IMR-90 (cell line): ENCODE measurements around the gene CHMP6.

Source experiments
- BHLHE40 ChIP-seq: fragments of 150-350 bp; IDR thresholded peaks from 2 replicates; pipeline ENCODE4 v1.6.1; 2016; ENCODE audit warnings: mild to moderate bottlenecking, low read depth, low read length
- CHD1 ChIP-seq: IDR thresholded peaks from 2 replicates; pipeline ENCODE4 v1.6.1; 2012; ENCODE audit warnings: low read depth, low read length, improper control_type of control experiment
- CTCF ChIP-seq: conservative IDR thresholded peaks from 2 replicates; pipeline ENCODE4 v1.5.1; 2012; ENCODE audit warnings: mild to moderate bottlenecking, low read depth, low read length, improper control_type of control experiment
- FOS ChIP-seq: fragments of 150-350 bp; IDR thresholded peaks from 2 replicates; pipeline ENCODE4 v1.6.1; 2016; ENCODE audit warnings: low read depth, low read length
- MAZ ChIP-seq: IDR thresholded peaks from 2 replicates; pipeline ENCODE4 v1.6.1; 2012; ENCODE audit warnings: low read depth, mild to moderate bottlenecking, low read length, improper control_type of control experiment, moderate library complexity, borderline replicate concordance
- POLR2A ChIP-seq: IDR thresholded peaks from 2 replicates; pipeline ENCODE4 v1.6.1; 2012; ENCODE audit warnings: mild to moderate bottlenecking, low read depth, low read length
- RFX5 ChIP-seq: IDR thresholded peaks from 2 replicates; pipeline ENCODE4 v1.8.0; 2012; ENCODE audit warnings: low read depth, mild to moderate bottlenecking, low read length, moderate library complexity
- SMC3 ChIP-seq: fragments of 150-350 bp; IDR thresholded peaks from 2 replicates; pipeline ENCODE4 v1.6.1; 2016; ENCODE audit warnings: low read depth, mild to moderate bottlenecking, antibody characterized with exemption, low read length, moderate library complexity

DNA sequence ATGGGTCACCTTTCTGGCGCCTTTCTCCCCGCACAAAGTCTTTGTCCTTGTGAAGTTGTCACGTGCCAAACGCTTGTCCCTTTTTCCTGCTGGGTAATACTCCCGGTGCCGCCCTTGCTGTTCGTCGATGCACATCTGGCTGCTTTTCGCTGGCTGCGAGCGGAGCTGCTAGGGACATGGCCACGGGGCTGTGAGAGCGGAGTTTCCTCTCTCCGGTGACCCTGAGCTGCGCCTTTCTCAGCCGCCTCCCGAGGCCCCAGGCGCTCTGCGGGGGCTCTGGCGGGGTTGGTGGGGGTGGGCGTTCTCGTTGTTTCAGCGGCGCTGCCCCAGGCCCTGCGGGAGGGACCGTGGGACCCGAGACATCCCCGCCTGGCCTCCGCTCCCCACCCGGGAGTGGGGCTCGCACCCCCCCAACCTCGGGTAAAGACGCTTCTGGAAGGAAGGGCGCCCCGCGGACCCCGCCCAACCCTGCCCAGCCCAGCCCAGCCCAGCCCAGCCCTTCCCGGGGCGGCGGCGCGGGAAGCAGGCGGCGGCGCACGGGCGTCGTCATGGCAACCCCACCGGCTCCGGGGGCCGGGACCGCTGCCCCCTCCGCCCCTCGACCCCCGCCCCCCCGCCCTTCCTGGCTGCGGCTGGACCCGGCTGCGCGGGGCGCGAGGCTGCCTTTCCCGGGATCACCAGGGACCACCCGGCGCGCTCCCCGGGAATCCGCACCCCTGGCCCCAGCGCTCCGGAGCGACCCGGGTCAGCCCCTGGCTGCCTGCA is 12.3 kb downstream of the CHMP6 start:
- TF ChIP-seq CTCF = no peak
- TF ChIP-seq RFX5 = no peak
- peak; percentile 40; the same call in 1 of the 2 replicates for TF ChIP-seq BHLHE40
- TF ChIP-seq FOS = no peak
- no peak for TF ChIP-seq CHD1
- TF ChIP-seq MAZ = no peak
- no peak for TF ChIP-seq POLR2A
- TF ChIP-seq SMC3 = no peak
